DND-41 (cell line): ENCODE data around the gene TIMM29.
A peak's percentile ranks its signal among the peaks of the same experiment; 100 is the strongest.

Experiments used
- ATAC-seq: fragments of 200-7000 bp; cut with Tn5 transposase; 3 replicates; pipeline ENCODE4 v1.9.1; 2021; ENCODE audit warnings: low read depth; ENCODE audit not compliant: insufficient read depth
- DNase-seq: peaks from one replicate; pipeline ENCODE4 v3.0.0-alpha.2; 2020
- H2AFZ ChIP-seq: 2 replicates; pipeline ENCODE4 v1.6.0; 2012; ENCODE audit warnings: low read depth, low read length
- H3K27ac ChIP-seq: 2 replicates; pipeline ENCODE4 v1.5.1; 2012; ENCODE audit warnings: low read length, inconsistent platforms
- H3K27me3 ChIP-seq: fragments of 200-600 bp; sonication (generic); 2 replicates; pipeline ENCODE4 v1.6.0; 2012; ENCODE audit warnings: low read length, mild to moderate bottlenecking, inconsistent platforms; ENCODE audit not compliant: insufficient read depth, poor library complexity
- H3K36me3 ChIP-seq: 2 replicates; pipeline ENCODE4 v1.5.1; 2012; ENCODE audit warnings: low read length, inconsistent platforms; ENCODE audit not compliant: insufficient read depth
- H3K4me1 ChIP-seq: 2 replicates; pipeline ENCODE4 v1.5.1; 2012; ENCODE audit warnings: mild to moderate bottlenecking, low read length; ENCODE audit not compliant: insufficient read depth
- H3K4me2 ChIP-seq: 2 replicates; pipeline ENCODE4 v1.6.0; 2012; ENCODE audit warnings: mild to moderate bottlenecking, moderate library complexity, low read length, inconsistent platforms; ENCODE audit not compliant: insufficient read depth
- H3K4me3 ChIP-seq, 2 experiments: fragments of 200-600 bp in 1 of 2; shearing (Covaris generic) in 1 of 2; 2 replicates each; pipeline ENCODE4 v1.5.1; 2012 to 2016; ENCODE audit warnings: inconsistent platforms in 2 of 2, low read length in 2 of 2, mild to moderate bottlenecking in 2 of 2, low read depth in 1 of 2, moderate library complexity in 1 of 2
- H3K79me2 ChIP-seq: 2 replicates; pipeline ENCODE4 v1.6.0; 2012; ENCODE audit warnings: low read length, inconsistent platforms; ENCODE audit not compliant: insufficient read depth
- H3K9ac ChIP-seq: 2 replicates; pipeline ENCODE4 v1.6.0; 2012; ENCODE audit warnings: low read depth, mild to moderate bottlenecking, inconsistent platforms, low read length, moderate library complexity
- H3K9me3 ChIP-seq: 2 replicates; pipeline ENCODE4 v1.5.1; 2012; ENCODE audit warnings: low read length, moderate library complexity, mild to moderate bottlenecking, inconsistent platforms; ENCODE audit not compliant: insufficient read depth, severe bottlenecking
- H4K20me1 ChIP-seq: 2 replicates; pipeline ENCODE4 v1.6.0; 2012; ENCODE audit warnings: low read length; ENCODE audit not compliant: insufficient read depth
- EZH2 ChIP-seq: IDR thresholded peaks from 3 replicates; pipeline ENCODE4 v1.6.1; 2012; ENCODE audit warnings: borderline replicate concordance, low read depth, mild to moderate bottlenecking, moderate library complexity, low read length, inconsistent platforms; ENCODE audit not compliant: severe bottlenecking
- TF ChIP-seq, protein P1 (sequence below): IDR thresholded peaks from 2 replicates; pipeline ENCODE4 v1.5.1; 2012; ENCODE audit warnings: borderline replicate concordance, low read length, moderate library complexity, mild to moderate bottlenecking; ENCODE audit not compliant: poor library complexity, severe bottlenecking; ENCODE audit errors: extremely low read depth

The TIMM29 gene

DNA sequence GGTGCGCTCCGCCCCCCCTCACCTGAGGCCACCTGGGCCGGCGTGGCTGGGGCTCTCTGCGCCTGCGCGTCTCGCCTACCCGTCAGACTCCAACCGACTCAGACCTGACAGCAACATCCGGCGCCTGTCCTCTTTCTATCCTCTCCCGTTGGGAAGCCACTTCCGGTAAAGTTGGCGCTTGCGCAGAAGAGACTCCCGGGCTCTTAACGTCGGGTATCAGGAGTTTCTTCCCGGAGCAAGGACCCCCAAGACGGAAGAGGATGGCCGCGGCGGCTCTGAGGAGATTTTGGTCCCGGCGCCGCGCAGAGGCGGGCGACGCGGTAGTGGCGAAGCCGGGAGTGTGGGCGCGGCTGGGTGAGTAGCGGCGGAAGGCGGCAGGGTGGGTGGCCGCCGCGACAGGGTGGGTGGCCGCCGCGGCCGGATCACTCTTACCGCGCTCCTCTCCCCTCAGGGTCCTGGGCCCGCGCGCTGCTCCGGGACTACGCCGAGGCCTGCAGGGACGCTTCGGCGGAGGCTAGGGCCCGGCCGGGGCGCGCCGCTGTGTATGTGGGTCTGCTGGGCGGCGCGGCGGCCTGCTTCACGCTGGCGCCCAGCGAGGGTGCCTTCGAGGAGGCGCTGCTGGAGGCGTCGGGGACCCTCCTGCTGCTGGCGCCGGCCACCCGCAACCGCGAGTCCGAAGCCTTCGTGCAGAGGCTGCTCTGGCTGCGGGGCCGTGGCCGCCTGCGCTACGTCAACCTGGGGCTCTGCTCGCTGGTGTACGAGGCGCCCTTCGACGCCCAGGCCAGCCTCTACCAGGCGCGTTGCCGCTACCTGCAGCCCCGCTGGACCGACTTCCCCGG lies at the start of gene TIMM29, which contains the start of gene YIPF2:
Gene TIMM29 (plus strand): TSS at position 249 of the 839 bp plus-strand sequence. CDS start 12 bp downstream, at position 261.
Gene YIPF2 (minus strand): TSS at position 77 of the 839 bp plus-strand sequence. CDS start 229 bp downstream, outside the sequence.
- Histone ChIP-seq H3K79me2 (peaks cover 53% of the 10 kb centered on the region), H3K9ac (peak within 1 kb of the TSS; percentile 90), H2AFZ (peak within 1 kb of the TSS; percentile 81), H4K20me1 (peaks cover 18% of the 10 kb centered on the region), H3K27ac (peak within 1 kb of the TSS; percentile 74), H3K4me1 (peaks cover 30% of the 10 kb centered on the region), H3K4me3 (peak within 1 kb of the TSS; percentile 44 to 94; a peak in 3 of 4 replicates), H3K4me2 (peak within 1 kb of the TSS; percentile 90), H3K27me3 (no peaks in the 10 kb centered on the region), H3K9me3 (no peaks in the 10 kb centered on the region), H3K36me3 (peaks cover 47% of the 10 kb centered on the region)
- DNase-seq = peak; percentile 98
- peak; percentile 92 for ATAC-seq
- TF ChIP-seq EZH2 = no peak
- TF ChIP-seq, protein P1, sequence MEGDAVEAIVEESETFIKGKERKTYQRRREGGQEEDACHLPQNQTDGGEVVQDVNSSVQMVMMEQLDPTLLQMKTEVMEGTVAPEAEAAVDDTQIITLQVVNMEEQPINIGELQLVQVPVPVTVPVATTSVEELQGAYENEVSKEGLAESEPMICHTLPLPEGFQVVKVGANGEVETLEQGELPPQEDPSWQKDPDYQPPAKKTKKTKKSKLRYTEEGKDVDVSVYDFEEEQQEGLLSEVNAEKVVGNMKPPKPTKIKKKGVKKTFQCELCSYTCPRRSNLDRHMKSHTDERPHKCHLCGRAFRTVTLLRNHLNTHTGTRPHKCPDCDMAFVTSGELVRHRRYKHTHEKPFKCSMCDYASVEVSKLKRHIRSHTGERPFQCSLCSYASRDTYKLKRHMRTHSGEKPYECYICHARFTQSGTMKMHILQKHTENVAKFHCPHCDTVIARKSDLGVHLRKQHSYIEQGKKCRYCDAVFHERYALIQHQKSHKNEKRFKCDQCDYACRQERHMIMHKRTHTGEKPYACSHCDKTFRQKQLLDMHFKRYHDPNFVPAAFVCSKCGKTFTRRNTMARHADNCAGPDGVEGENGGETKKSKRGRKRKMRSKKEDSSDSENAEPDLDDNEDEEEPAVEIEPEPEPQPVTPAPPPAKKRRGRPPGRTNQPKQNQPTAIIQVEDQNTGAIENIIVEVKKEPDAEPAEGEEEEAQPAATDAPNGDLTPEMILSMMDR = no peak

DNA sequence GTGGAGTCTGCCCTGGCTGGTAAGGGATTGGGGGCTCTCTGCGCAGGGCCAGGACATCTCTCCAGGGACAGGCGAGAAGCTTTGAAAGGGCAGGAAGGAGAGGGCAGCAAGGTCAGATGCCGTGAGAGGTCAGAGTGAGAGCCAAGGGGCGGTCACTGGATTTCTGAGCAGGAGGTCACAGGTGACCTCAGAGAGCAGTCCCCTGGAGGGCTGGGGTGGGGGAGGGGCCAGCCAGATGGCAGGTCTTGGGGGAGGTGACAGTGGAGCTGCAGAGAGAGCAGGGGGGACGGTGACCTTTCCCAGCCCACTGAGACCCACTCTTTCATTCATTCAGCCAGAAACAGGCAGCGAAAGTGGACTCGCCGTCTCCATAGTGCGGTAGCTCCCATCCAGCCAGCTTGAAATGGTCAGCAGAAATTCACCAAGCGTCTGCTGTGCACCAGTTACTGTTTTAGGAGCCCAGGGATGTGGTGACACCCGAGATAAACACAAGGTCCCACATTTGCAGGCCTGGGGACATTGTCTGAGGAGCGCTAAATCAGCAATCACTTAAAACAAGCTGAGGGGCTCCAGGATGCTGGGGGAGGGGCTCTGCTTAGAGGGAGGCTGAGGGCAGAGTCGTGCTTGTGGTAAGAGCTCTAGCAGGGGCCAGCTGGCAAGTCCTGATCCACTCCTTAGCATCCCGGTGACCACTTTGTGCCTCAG lies 47.1 kb upstream of the TIMM29 start:
- DNase-seq = no peak
- Histone ChIP-seq H3K9ac (no peak overlapping the region), H3K27me3 (no peaks in the 10 kb centered on the region), H3K79me2 (peaks cover 94% of the 10 kb centered on the region), H3K36me3 (peaks cover 16% of the 10 kb centered on the region), H4K20me1 (peaks cover 55% of the 10 kb centered on the region), H3K4me3 (no peak overlapping the region), H3K9me3 (no peaks in the 10 kb centered on the region), H3K27ac (no peak overlapping the region; the same call in 1 of the 2 replicates), H2AFZ (no peak overlapping the region), H3K4me1 (peaks cover 7% of the 10 kb centered on the region; the same call in 1 of the 2 replicates), H3K4me2 (no peak overlapping the region)
- no peak for ATAC-seq
- no peak for TF ChIP-seq EZH2
- TF ChIP-seq, protein P1 = no peak

DNA sequence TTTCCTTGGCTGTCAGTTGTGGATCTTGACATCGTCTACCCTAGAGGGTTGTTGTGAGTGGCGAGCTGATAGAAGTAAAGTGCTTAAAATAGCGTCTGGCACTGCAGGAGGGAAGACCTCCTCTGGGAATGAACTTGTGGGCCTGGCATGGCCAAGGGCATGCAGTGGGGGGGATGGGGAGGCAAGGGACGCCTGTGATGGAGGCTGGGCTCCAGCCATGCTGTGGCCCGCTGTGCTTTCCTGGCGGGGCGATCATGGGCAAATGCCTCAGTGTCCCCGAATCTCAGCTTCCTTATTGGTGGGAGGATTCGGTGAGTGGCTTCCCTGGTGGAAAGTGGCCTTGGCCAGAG lies 46.5 kb upstream of the TIMM29 start:
- H3K27ac ChIP-seq = no peak overlapping the region
- H3K4me1 ChIP-seq = peaks cover 3% of the 10 kb centered on the region; the same call in 1 of the 2 replicates
- no peak overlapping the region for H3K9ac ChIP-seq
- peaks cover 94% of the 10 kb centered on the region for H3K79me2 ChIP-seq
- H3K4me3 ChIP-seq = no peak overlapping the region
- DNase-seq (no peak), ATAC-seq (no peak)
- no peak for TF ChIP-seq EZH2
- TF ChIP-seq, protein P1 = no peak
- H3K36me3 ChIP-seq = peaks cover 16% of the 10 kb centered on the region
- H2AFZ ChIP-seq = no peak overlapping the region
- no peak overlapping the region for H3K4me2 ChIP-seq
- H4K20me1 ChIP-seq = peaks cover 54% of the 10 kb centered on the region
- no peaks in the 10 kb centered on the region for H3K9me3 ChIP-seq
- no peaks in the 10 kb centered on the region for H3K27me3 ChIP-seq
